BLaER1 (cell line): Measurements from ENCODE around the gene COA8.

Experiments used
- H3K27ac ChIP-seq: shearing (Covaris generic); formaldehyde crosslinking; 2 replicates; pipeline ENCODE4 v1.8.1; 2022
- H3K27me3 ChIP-seq: shearing (Covaris generic); formaldehyde crosslinking; 2 replicates; pipeline ENCODE4 v1.8.1; 2022
- H3K36me3 ChIP-seq: shearing (Covaris generic); formaldehyde crosslinking; 2 replicates; pipeline ENCODE4 v1.8.1; 2022
- H3K4me1 ChIP-seq: shearing (Covaris generic); formaldehyde crosslinking; 2 replicates; pipeline ENCODE4 v1.8.1; 2022
- H3K4me2 ChIP-seq: shearing (Covaris generic); formaldehyde crosslinking; 2 replicates; pipeline ENCODE4 v1.8.1; 2022
- H3K4me3 ChIP-seq: shearing (Covaris generic); formaldehyde crosslinking; 2 replicates; pipeline ENCODE4 v1.8.1; 2022
- H3K9ac ChIP-seq: shearing (Covaris generic); formaldehyde crosslinking; 2 replicates; pipeline ENCODE4 v1.8.1; 2022
- H3K9me3 ChIP-seq: shearing (Covaris generic); formaldehyde crosslinking; 2 replicates; pipeline ENCODE4 v1.8.1; 2022
- H4K20me1 ChIP-seq: shearing (Covaris generic); formaldehyde crosslinking; 2 replicates; pipeline ENCODE4 v1.8.1; 2022
- Cebpa-rat ChIP-seq: shearing (Covaris generic); IDR thresholded peaks from 2 replicates; pipeline ENCODE4 v1.8.1; 2022

COA8 gene

GRCh38 chr14:103526247-103526913 lies 36.4 kb upstream of the COA8 start:
- Histone ChIP-seq H3K36me3 (peaks cover 15% of the 10 kb centered on the region), H3K27ac (no peak overlapping the region), H3K9ac (0 out of 2 replicates have a peak overlapping the region, but pooled peaks have one; percentile 3), H3K27me3 (peaks cover 40% of the 10 kb centered on the region), H3K4me1 (peaks cover 70% of the 10 kb centered on the region), H3K9me3 (no peaks in the 10 kb centered on the region), H3K4me2 (peak overlapping the region; percentile 97), H3K4me3 (no peak overlapping the region), H4K20me1 (peaks cover 33% of the 10 kb centered on the region)
- no peak for TF ChIP-seq Cebpa-rat

- H3K4me2 ChIP-seq: peak overlapping the region; percentile 97
- 0 out of 2 replicates have a peak overlapping the region, but pooled peaks have one; percentile 93 for H3K27ac ChIP-seq
- no peak overlapping the region for H3K4me3 ChIP-seq
- H3K27me3 ChIP-seq: peaks cover 35% of the 10 kb centered on the region
- H3K36me3 ChIP-seq: peaks cover 20% of the 10 kb centered on the region
- no peak for TF ChIP-seq Cebpa-rat
- H4K20me1 ChIP-seq: peaks cover 38% of the 10 kb centered on the region
- no peaks in the 10 kb centered on the region for H3K9me3 ChIP-seq
- no peak overlapping the region for H3K9ac ChIP-seq
- peaks cover 74% of the 10 kb centered on the region for H3K4me1 ChIP-seq
Measured at GRCh38 chr14:103526914-103527248, 35.9 kb upstream of the COA8 start.

- Histone ChIP-seq H3K4me2 (peak overlapping the region; percentile 97), H3K27ac (peak overlapping the region; percentile 93), H3K4me3 (peak overlapping the region; percentile 97; the same call in 1 of the 2 replicates), H3K9ac (peak overlapping the region; percentile 79; the same call in 1 of the 2 replicates), H3K9me3 (no peaks in the 10 kb centered on the region), H3K36me3 (peaks cover 27% of the 10 kb centered on the region), H3K27me3 (peaks cover 28% of the 10 kb centered on the region), H4K20me1 (peaks cover 44% of the 10 kb centered on the region), H3K4me1 (peaks cover 67% of the 10 kb centered on the region)
- TF ChIP-seq Cebpa-rat: no peak
Measured at GRCh38 chr14:103527408-103528145, 35.2 kb upstream of the COA8 start.

- TF ChIP-seq Cebpa-rat: no peak
- peaks cover 61% of the 10 kb centered on the region for H3K4me1 ChIP-seq
Measured at GRCh38 chr14:103528146-103528586, 34.6 kb upstream of the COA8 start.

GRCh38 chr14:103528587-103529382 lies 34.0 kb upstream of the COA8 start, which contains the start of gene TRMT61A:
Gene TRMT61A, plus strand, starts transcription at chr14:103529196. Its CDS starts 783 bp downstream, at chr14:103529979.
- Histone ChIP-seq H3K27me3 (peaks cover 16% of the 10 kb centered on the region), H3K36me3 (peaks cover 39% of the 10 kb centered on the region), H3K9me3 (no peaks in the 10 kb centered on the region), H3K27ac (peak within 1 kb of the TSS; percentile 93), H3K4me3 (peak within 1 kb of the TSS; percentile 97), H3K4me2 (peak within 1 kb of the TSS; percentile 97), H3K9ac (peak within 1 kb of the TSS; percentile 94), H3K4me1 (peaks cover 59% of the 10 kb centered on the region), H4K20me1 (peaks cover 45% of the 10 kb centered on the region)
- no peak for TF ChIP-seq Cebpa-rat

More at GRCh38 chr14:103528146-103528586, 34.6 kb upstream of the COA8 start:
- H3K27me3 ChIP-seq: peaks cover 22% of the 10 kb centered on the region
- peak overlapping the region; percentile 97 for H3K4me3 ChIP-seq
- H3K4me2 ChIP-seq: peak overlapping the region; percentile 97
- H3K27ac ChIP-seq: peak overlapping the region; percentile 93
- no peaks in the 10 kb centered on the region for H3K9me3 ChIP-seq
- peaks cover 44% of the 10 kb centered on the region for H4K20me1 ChIP-seq
- H3K36me3 ChIP-seq: peaks cover 33% of the 10 kb centered on the region
- peak overlapping the region; percentile 79 for H3K9ac ChIP-seq

GRCh38 chr14:103529383-103530365 lies 33.1 kb upstream of the COA8 start:
- Histone ChIP-seq H3K9ac (peak overlapping the region; percentile 94), H3K4me3 (peak overlapping the region; percentile 97), H3K4me2 (peak overlapping the region; percentile 97), H3K4me1 (peaks cover 54% of the 10 kb centered on the region), H3K9me3 (no peaks in the 10 kb centered on the region), H3K27me3 (peaks cover 7% of the 10 kb centered on the region), H3K27ac (peak overlapping the region; percentile 93), H3K36me3 (peaks cover 48% of the 10 kb centered on the region), H4K20me1 (peaks cover 54% of the 10 kb centered on the region)
- TF ChIP-seq Cebpa-rat: no peak

- Histone ChIP-seq H3K4me3 (peak overlapping the region; percentile 97), H4K20me1 (peaks cover 61% of the 10 kb centered on the region), H3K27me3 (peaks cover 5% of the 10 kb centered on the region; the same call in 1 of the 2 replicates), H3K9me3 (no peaks in the 10 kb centered on the region), H3K4me1 (peaks cover 53% of the 10 kb centered on the region), H3K36me3 (peaks cover 55% of the 10 kb centered on the region), H3K27ac (no peak overlapping the region), H3K4me2 (peak overlapping the region; percentile 97), H3K9ac (peak overlapping the region; percentile 94; the same call in 1 of the 2 replicates)
- no peak for TF ChIP-seq Cebpa-rat
Measured at GRCh38 chr14:103530390-103530789, 32.4 kb upstream of the COA8 start.

GRCh38 chr14:103530831-103531230 lies 31.9 kb upstream of the COA8 start:
- Histone ChIP-seq H3K4me3 (no peak overlapping the region), H3K36me3 (peaks cover 60% of the 10 kb centered on the region), H3K27me3 (peaks cover 5% of the 10 kb centered on the region; the same call in 1 of the 2 replicates), H3K4me2 (peak overlapping the region; percentile 97), H3K9ac (no peak overlapping the region), H3K4me1 (peaks cover 53% of the 10 kb centered on the region), H4K20me1 (peaks cover 66% of the 10 kb centered on the region), H3K27ac (no peak overlapping the region), H3K9me3 (no peaks in the 10 kb centered on the region)
- no peak for TF ChIP-seq Cebpa-rat
